ENCODE measurements around the gene CELF2. TPM values are rescaled to one million over a fixed set of nuclear protein-coding genes. Genes with fewer than 3 reads are reported as not detected.

CELF2 gene
- total RNA-seq, 1 experiment from 2014 or later = not detected

GRCh38 chr10:11057448-11057847 is 39.8 kb downstream of the CELF2 start:
- H3K4me3 Mint-ChIP-seq (ENCODE audit: low read depth, unreplicated experiment) = no peak overlapping the region
- no peak for DNase-seq
- intact Hi-C loops (cut with micrococcal nuclease; ENCODE audit: unreplicated experiment) = no loop called here
- no peaks in the 10 kb centered on the region for H3K27me3 Mint-ChIP-seq (ENCODE audit: unreplicated experiment)
- H3K4me1 Mint-ChIP-seq (ENCODE audit: low read depth, unreplicated experiment) = no peaks in the 10 kb centered on the region
- CTCF ChIA-PET = no interaction called here
- H3K9me3 Mint-ChIP-seq (ENCODE audit: low read depth, unreplicated experiment) = peaks cover 9% of the 10 kb centered on the region
- BruUV-seq (replicated peaks) = no TSS peak
- no peak for TF ChIP-seq CTCF (IDR thresholded peaks at IDR 0.05; ENCODE audit: unreplicated experiment)
- H3K36me3 Mint-ChIP-seq (ENCODE audit: insufficient read depth, unreplicated experiment) = no peaks in the 10 kb centered on the region
- H3K27ac Mint-ChIP-seq (ENCODE audit: unreplicated experiment) = no peak overlapping the region

GRCh38 chr10:11057994-11058393 is 40.3 kb downstream of the CELF2 start:
- DNase-seq = no peak
- CTCF ChIA-PET = interaction anchor here (0.7 kb wide), 1 partner anchor 477 kb away, joined by 4 read pairs; no protein-coding TSS in a partner anchor
- H3K27ac Mint-ChIP-seq (ENCODE audit: unreplicated experiment) = no peak overlapping the region

GRCh38 chr10:11058965-11059364 is 41.3 kb downstream of the CELF2 start:
- CTCF ChIA-PET = interaction anchor here (0.7 kb wide), 1 partner anchor 478 kb away, joined by 4 read pairs; no protein-coding TSS in a partner anchor
- BruUV-seq (replicated peaks) = no TSS peak
- no peaks in the 10 kb centered on the region for H3K36me3 Mint-ChIP-seq (ENCODE audit: insufficient read depth, unreplicated experiment)
- peaks cover 9% of the 10 kb centered on the region for H3K9me3 Mint-ChIP-seq (ENCODE audit: low read depth, unreplicated experiment)
- no peak for DNase-seq
- H3K4me3 Mint-ChIP-seq (ENCODE audit: low read depth, unreplicated experiment) = no peak overlapping the region
- no peaks in the 10 kb centered on the region for H3K27me3 Mint-ChIP-seq (ENCODE audit: unreplicated experiment)
- H3K27ac Mint-ChIP-seq (ENCODE audit: unreplicated experiment) = no peak overlapping the region
- TF ChIP-seq CTCF (IDR thresholded peaks at IDR 0.05; ENCODE audit: unreplicated experiment) = no peak
- no peaks in the 10 kb centered on the region for H3K4me1 Mint-ChIP-seq (ENCODE audit: low read depth, unreplicated experiment)
- intact Hi-C loops (cut with micrococcal nuclease; ENCODE audit: unreplicated experiment) = no loop called here

More at GRCh38 chr10:11057994-11058393, 40.3 kb downstream of the CELF2 start:
- no peaks in the 10 kb centered on the region for H3K36me3 Mint-ChIP-seq (ENCODE audit: insufficient read depth, unreplicated experiment)
- no peak overlapping the region for H3K4me3 Mint-ChIP-seq (ENCODE audit: low read depth, unreplicated experiment)
- no peaks in the 10 kb centered on the region for H3K27me3 Mint-ChIP-seq (ENCODE audit: unreplicated experiment)
- TF ChIP-seq CTCF (IDR thresholded peaks at IDR 0.05; ENCODE audit: unreplicated experiment) = no peak
- peaks cover 9% of the 10 kb centered on the region for H3K9me3 Mint-ChIP-seq (ENCODE audit: low read depth, unreplicated experiment)
- H3K4me1 Mint-ChIP-seq (ENCODE audit: low read depth, unreplicated experiment) = no peaks in the 10 kb centered on the region
- intact Hi-C loops (cut with micrococcal nuclease; ENCODE audit: unreplicated experiment) = no loop called here
- BruUV-seq (replicated peaks) = no TSS peak

GRCh38 chr10:11063856-11064255 is 46.2 kb downstream of the CELF2 start:
- no peak for DNase-seq
- no peak overlapping the region for H3K4me3 Mint-ChIP-seq (ENCODE audit: low read depth, unreplicated experiment)
- H3K4me1 Mint-ChIP-seq (ENCODE audit: low read depth, unreplicated experiment) = no peaks in the 10 kb centered on the region
- no peaks in the 10 kb centered on the region for H3K27me3 Mint-ChIP-seq (ENCODE audit: unreplicated experiment)
- CTCF ChIA-PET = no interaction called here
- no peak for TF ChIP-seq CTCF (IDR thresholded peaks at IDR 0.05; ENCODE audit: unreplicated experiment)
- H3K27ac Mint-ChIP-seq (ENCODE audit: unreplicated experiment) = no peak overlapping the region
- BruUV-seq (replicated peaks) = no TSS peak
- H3K36me3 Mint-ChIP-seq (ENCODE audit: insufficient read depth, unreplicated experiment) = no peaks in the 10 kb centered on the region
- peaks cover 3% of the 10 kb centered on the region for H3K9me3 Mint-ChIP-seq (ENCODE audit: low read depth, unreplicated experiment)
- intact Hi-C loops (cut with micrococcal nuclease; ENCODE audit: unreplicated experiment) = no loop called here
